HL-60 (cell line): Measurements from ENCODE around the gene ATF1.

Experiments used
- DNase-seq, 2 experiments: peaks; one replicate each; pipeline ENCODE4 v3.0.0-alpha.2; 2010 to 2020; ENCODE audit warnings: low read depth in 1 of 2, low spot score in 1 of 2
- H3K27ac ChIP-seq: fragments of 250-450 bp; sonication (Bioruptor Pico); replicated peaks from 2 replicates; pipeline ENCODE4 v1.5.1; 2020; ENCODE audit warnings: mild to moderate bottlenecking, moderate library complexity
- H3K27me3 ChIP-seq: fragments of 250-450 bp; sonication (Bioruptor Pico); 2 replicates; pipeline ENCODE4 v1.5.1; 2021; ENCODE audit warnings: mild to moderate bottlenecking, moderate library complexity; ENCODE audit not compliant: insufficient read depth, poor library complexity, severe bottlenecking
- H3K4me3 ChIP-seq: replicated peaks from 2 replicates; pipeline ENCODE4 v1.5.1; 2011; ENCODE audit warnings: mild to moderate bottlenecking, control low read depth, low read length; ENCODE audit not compliant: insufficient read depth
- CTCF ChIP-seq: IDR thresholded peaks from one replicate; pipeline ENCODE4 v1.5.1; 2011; ENCODE audit warnings: low read length, control low read depth, inconsistent platforms; ENCODE audit not compliant: insufficient read depth
- GABPA ChIP-seq: IDR thresholded peaks from 2 replicates; pipeline ENCODE4 v1.6.1; 2012; ENCODE audit warnings: low read depth
- POLR2AphosphoS5 ChIP-seq: IDR thresholded peaks from 2 replicates; pipeline ENCODE4 v1.6.1; 2012; ENCODE audit warnings: low read depth
- REST ChIP-seq: IDR thresholded peaks from 2 replicates; pipeline ENCODE4 v1.6.1; 2012; ENCODE audit warnings: low read depth; ENCODE audit not compliant: insufficient replicate concordance
- SPI1 ChIP-seq: IDR thresholded peaks from 2 replicates; pipeline ENCODE4 v1.6.1; 2012; ENCODE audit warnings: low read depth, mild to moderate bottlenecking, borderline replicate concordance

Gene ATF1

GRCh38 chr12:50776749-50777728, 13.1 kb downstream of the ATF1 start:
- no peak for DNase-seq
- Histone ChIP-seq H3K27ac (no peak overlapping the region), H3K27me3 (no peaks in the 10 kb centered on the region), H3K4me3 (no peak overlapping the region)
- TF ChIP-seq POLR2AphosphoS5 (no peak), SPI1 (no peak), REST (no peak)

- TF ChIP-seq CTCF (no peak), POLR2AphosphoS5 (no peak), SPI1 (no peak), GABPA (no peak), REST (no peak)
- no peaks in the 10 kb centered on the region for H3K27me3 ChIP-seq
- no peak for DNase-seq
- no peak overlapping the region for H3K27ac ChIP-seq
- no peak overlapping the region for H3K4me3 ChIP-seq
Measured at GRCh38 chr12:50778663-50779590, 15.0 kb downstream of the ATF1 start.

GRCh38 chr12:50780013-50780412, 16.1 kb downstream of the ATF1 start:
- no peak overlapping the region for H3K4me3 ChIP-seq
- TF ChIP-seq GABPA (no peak), POLR2AphosphoS5 (no peak), REST (no peak), SPI1 (no peak), CTCF (no peak)
- no peak for DNase-seq
- H3K27ac ChIP-seq, result no peak overlapping the region
- no peaks in the 10 kb centered on the region for H3K27me3 ChIP-seq
